Measurements from ENCODE around the gene ANKS1B. TPM values are rescaled to one million over a fixed set of nuclear protein-coding genes. Genes with fewer than 3 reads are reported as not detected.

The ANKS1B gene
- total and polyA plus RNA-seq, 2 experiments from 2014 or later = 1.8 to 1.9 TPM

GRCh38 chr12:98955284-98955683 is 1029.5 kb downstream of the ANKS1B start:
- H3K27ac ChIP-seq = no peak overlapping the region
- no peaks in the 10 kb centered on the region for H3K36me3 ChIP-seq
- H3K4me1 ChIP-seq (ENCODE audit: low read depth) = no peaks in the 10 kb centered on the region
- DNase-seq (ENCODE audit: low read depth in 1 of 2, low spot score in 1 of 2) = peak; percentile 4 to 7
- H3K4me3 ChIP-seq = no peak overlapping the region
- no peaks in the 10 kb centered on the region for H3K9me3 ChIP-seq (ENCODE audit: low read depth)
- H3K27me3 ChIP-seq = no peaks in the 10 kb centered on the region
- TF ChIP-seq, protein P1, sequence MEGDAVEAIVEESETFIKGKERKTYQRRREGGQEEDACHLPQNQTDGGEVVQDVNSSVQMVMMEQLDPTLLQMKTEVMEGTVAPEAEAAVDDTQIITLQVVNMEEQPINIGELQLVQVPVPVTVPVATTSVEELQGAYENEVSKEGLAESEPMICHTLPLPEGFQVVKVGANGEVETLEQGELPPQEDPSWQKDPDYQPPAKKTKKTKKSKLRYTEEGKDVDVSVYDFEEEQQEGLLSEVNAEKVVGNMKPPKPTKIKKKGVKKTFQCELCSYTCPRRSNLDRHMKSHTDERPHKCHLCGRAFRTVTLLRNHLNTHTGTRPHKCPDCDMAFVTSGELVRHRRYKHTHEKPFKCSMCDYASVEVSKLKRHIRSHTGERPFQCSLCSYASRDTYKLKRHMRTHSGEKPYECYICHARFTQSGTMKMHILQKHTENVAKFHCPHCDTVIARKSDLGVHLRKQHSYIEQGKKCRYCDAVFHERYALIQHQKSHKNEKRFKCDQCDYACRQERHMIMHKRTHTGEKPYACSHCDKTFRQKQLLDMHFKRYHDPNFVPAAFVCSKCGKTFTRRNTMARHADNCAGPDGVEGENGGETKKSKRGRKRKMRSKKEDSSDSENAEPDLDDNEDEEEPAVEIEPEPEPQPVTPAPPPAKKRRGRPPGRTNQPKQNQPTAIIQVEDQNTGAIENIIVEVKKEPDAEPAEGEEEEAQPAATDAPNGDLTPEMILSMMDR (IDR thresholded peaks at IDR 0.05; ENCODE audit: low read depth, low read length) = peak; percentile 7

- Histone ChIP-seq H3K27me3 (no peaks in the 10 kb centered on the region), H3K27ac (no peak overlapping the region), H3K4me3 (no peak overlapping the region), H3K36me3 (no peaks in the 10 kb centered on the region), H3K9me3 (ENCODE audit: low read depth) (no peaks in the 10 kb centered on the region), H3K4me1 (ENCODE audit: low read depth) (no peaks in the 10 kb centered on the region)
- no peak for DNase-seq (ENCODE audit: low read depth in 1 of 2, low spot score in 1 of 2)
- TF ChIP-seq, protein P1 (IDR thresholded peaks at IDR 0.05; ENCODE audit: low read depth, low read length) = no peak
Measured at GRCh38 chr12:98954506-98954905, 1030.2 kb downstream of the ANKS1B start.

DNA sequence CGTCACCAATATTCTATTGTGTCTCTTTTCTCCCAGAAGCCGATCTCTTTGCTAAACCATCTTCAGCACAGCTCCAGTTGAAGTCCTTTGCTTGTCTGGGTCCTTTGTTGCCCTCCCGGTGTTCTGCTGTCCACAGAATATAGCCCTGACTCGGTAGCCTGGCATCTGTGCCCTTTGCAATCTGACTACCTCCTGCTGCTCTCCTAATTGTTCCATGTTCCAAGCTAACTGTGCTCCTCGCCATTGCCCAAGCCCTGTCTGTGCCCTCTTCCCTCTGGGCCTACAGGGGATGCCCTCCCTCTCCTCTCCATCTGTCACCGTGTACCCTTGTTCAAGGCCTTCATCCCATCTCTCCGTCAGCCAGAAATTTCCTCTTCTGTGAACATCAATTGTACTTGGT is 1033.3 kb downstream of the ANKS1B start:
- Histone ChIP-seq H3K9me3 (ENCODE audit: low read depth) (no peaks in the 10 kb centered on the region), H3K4me3 (no peak overlapping the region), H3K36me3 (no peaks in the 10 kb centered on the region), H3K27ac (no peak overlapping the region), H3K4me1 (ENCODE audit: low read depth) (no peaks in the 10 kb centered on the region), H3K27me3 (no peaks in the 10 kb centered on the region)
- DNase-seq (ENCODE audit: low read depth in 1 of 2, low spot score in 1 of 2) = no peak
- TF ChIP-seq, protein P1 (IDR thresholded peaks at IDR 0.05; ENCODE audit: low read depth, low read length) = no peak

DNA sequence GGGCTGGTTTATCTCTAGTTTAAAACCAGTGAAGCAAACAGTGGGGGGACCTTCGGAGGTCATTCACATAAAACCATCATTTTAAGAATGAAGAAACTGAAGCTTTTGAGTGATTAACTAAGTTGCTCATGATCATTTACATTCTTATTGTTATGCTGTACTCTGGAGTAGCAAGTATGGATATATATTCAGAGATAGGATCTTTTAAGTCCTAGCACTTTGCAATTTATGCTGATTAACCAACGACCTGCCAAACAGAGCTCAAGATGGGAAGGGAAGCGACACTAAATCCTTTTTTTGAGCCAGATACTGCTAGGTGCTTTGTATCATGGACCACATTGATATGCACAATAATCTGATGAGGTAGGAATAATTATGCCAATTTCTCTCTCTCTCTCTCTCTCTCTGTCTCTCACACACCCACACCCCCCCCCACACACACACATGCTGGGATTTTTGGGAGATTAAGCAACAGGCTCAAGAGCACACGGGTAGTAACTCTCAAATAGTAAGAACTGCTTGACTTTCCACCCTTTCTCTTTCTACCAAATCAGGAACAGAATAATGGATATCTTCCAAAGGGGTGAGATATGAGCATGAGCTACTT is 1036.3 kb downstream of the ANKS1B start:
- no peak overlapping the region for H3K4me3 ChIP-seq
- TF ChIP-seq, protein P1 (IDR thresholded peaks at IDR 0.05; ENCODE audit: low read depth, low read length) = no peak
- no peaks in the 10 kb centered on the region for H3K4me1 ChIP-seq (ENCODE audit: low read depth)
- no peak overlapping the region for H3K27ac ChIP-seq
- no peaks in the 10 kb centered on the region for H3K36me3 ChIP-seq
- DNase-seq (ENCODE audit: low read depth in 1 of 2, low spot score in 1 of 2) = no peak
- H3K9me3 ChIP-seq (ENCODE audit: low read depth) = no peaks in the 10 kb centered on the region
- H3K27me3 ChIP-seq = no peaks in the 10 kb centered on the region

DNA sequence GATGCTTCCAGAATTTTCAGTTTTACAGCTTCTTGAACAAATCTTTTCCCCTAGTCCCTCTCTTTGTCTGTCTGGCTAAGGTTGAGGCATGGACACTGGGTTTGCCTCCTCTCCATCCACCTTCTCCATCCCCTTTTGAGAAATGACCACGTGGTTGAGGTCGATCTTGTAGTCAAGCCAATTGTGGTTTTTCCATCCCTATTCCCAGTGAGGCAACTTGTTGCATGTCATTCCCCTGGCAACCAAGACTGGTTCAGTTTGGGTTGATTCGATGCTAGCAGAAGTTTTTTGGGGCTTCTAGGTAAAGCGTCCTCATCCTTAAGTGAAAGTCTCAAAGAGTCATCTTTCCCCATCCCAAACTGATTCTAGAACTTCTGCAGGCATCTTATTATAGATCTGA is 1038.9 kb downstream of the ANKS1B start:
- Histone ChIP-seq H3K4me3 (no peak overlapping the region), H3K36me3 (no peaks in the 10 kb centered on the region), H3K27ac (no peak overlapping the region), H3K27me3 (no peaks in the 10 kb centered on the region), H3K9me3 (ENCODE audit: low read depth) (no peaks in the 10 kb centered on the region), H3K4me1 (ENCODE audit: low read depth) (no peaks in the 10 kb centered on the region)
- DNase-seq (ENCODE audit: low read depth in 1 of 2, low spot score in 1 of 2) = no peak
- TF ChIP-seq, protein P1 (IDR thresholded peaks at IDR 0.05; ENCODE audit: low read depth, low read length) = no peak
